NB4 (cell line): Measurements from ENCODE around the gene EBI3.
"Not testable (repeated sequence)": the region's sequence is repeated elsewhere in the genome, so short reads cannot be mapped to it uniquely, and the experiment has no call there.

Source experiments
- DNase-seq: peaks from one replicate; pipeline ENCODE4 v3.0.0; 2010; ENCODE audit warnings: low read depth
- H3K4me3 ChIP-seq: one replicate; pipeline ENCODE4 v1.5.1; 2011; ENCODE audit warnings: mild to moderate bottlenecking, low read depth, low read length, moderate library complexity
- MYC ChIP-seq: IDR thresholded peaks from 2 replicates; pipeline ENCODE4 v1.6.1; 2011; ENCODE audit warnings: low read depth, low read length
- POLR2A ChIP-seq: IDR thresholded peaks from 2 replicates; pipeline ENCODE4 v1.6.1; 2011; ENCODE audit warnings: mild to moderate bottlenecking; ENCODE audit not compliant: insufficient read length; ENCODE audit errors: extremely low read depth
- TF ChIP-seq, protein P1 (sequence below): IDR thresholded peaks from one replicate; pipeline ENCODE4 v1.5.1; 2012; ENCODE audit warnings: low read depth, low read length
- TF ChIP-seq, protein P2 (sequence below): IDR thresholded peaks from 2 replicates; pipeline ENCODE4 v1.6.1; 2011; ENCODE audit warnings: low read depth, low read length

EBI3 gene

DNA sequence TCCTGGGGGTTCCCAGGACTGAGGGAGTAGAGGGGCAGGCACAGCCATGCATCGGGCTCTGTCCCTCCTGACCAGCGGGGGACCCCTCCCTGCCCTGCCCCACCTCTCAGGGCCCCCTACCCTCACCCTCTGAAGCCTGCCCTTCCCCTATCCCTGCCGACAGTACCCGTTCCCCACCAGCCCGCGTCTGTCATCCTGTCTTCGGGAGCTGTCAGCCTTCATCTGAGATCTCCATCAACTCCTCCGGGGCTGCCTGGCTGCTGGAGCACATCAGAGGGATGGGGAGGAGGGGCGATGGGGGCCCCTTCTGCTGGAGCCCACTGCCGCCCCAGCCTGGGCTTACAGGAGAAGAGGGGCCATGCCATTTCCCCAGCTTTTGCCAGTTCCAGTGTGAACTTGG lies 43.6 kb downstream of the EBI3 start:
- TF ChIP-seq, protein P1, sequence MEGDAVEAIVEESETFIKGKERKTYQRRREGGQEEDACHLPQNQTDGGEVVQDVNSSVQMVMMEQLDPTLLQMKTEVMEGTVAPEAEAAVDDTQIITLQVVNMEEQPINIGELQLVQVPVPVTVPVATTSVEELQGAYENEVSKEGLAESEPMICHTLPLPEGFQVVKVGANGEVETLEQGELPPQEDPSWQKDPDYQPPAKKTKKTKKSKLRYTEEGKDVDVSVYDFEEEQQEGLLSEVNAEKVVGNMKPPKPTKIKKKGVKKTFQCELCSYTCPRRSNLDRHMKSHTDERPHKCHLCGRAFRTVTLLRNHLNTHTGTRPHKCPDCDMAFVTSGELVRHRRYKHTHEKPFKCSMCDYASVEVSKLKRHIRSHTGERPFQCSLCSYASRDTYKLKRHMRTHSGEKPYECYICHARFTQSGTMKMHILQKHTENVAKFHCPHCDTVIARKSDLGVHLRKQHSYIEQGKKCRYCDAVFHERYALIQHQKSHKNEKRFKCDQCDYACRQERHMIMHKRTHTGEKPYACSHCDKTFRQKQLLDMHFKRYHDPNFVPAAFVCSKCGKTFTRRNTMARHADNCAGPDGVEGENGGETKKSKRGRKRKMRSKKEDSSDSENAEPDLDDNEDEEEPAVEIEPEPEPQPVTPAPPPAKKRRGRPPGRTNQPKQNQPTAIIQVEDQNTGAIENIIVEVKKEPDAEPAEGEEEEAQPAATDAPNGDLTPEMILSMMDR: no peak
- TF ChIP-seq, protein P2, sequence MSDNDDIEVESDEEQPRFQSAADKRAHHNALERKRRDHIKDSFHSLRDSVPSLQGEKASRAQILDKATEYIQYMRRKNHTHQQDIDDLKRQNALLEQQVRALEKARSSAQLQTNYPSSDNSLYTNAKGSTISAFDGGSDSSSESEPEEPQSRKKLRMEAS: no peak
- TF ChIP-seq POLR2A (no peak), MYC (no peak)
- DNase-seq: no peak

GRCh38 chr19:4274321-4274686 lies 45.0 kb downstream of the EBI3 start:
- not testable (repeated sequence) for DNase-seq

More for the DNA sequence above, 43.6 kb downstream of the EBI3 start:
- H3K4me3 ChIP-seq: no peak overlapping the region

DNA sequence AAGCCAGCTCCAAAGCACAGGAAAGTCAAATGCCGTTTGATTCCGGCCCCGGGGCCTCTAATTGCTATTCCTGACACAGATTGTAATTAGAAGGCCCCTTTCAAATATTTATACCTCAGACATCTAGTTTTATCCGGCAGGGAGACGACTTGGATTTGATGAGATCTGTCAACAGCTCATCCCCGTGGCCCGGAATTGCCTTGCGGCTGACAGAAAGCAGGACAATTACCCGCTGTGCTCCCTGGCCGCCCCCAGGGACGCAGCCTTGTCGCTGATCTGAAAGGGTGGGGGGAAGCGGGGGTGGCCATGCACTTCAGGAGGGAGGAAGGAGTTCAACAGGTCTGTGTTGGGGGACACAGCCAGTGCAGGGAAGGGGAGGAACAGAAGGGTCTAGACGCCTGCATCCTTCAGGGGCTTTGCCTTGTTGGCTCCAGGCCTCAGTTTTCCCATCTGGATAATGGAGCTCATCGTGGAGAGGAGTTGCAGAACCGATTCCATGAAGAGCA lies 47.9 kb downstream of the EBI3 start:
- DNase-seq: no peak
- TF ChIP-seq, protein P1: no peak
- TF ChIP-seq POLR2A (no peak), MYC (no peak)
- TF ChIP-seq, protein P2: no peak
- no peak overlapping the region for H3K4me3 ChIP-seq

More at GRCh38 chr19:4274321-4274686, 45.0 kb downstream of the EBI3 start:
- not testable (repeated sequence) for H3K4me3 ChIP-seq

- DNase-seq: no peak
- TF ChIP-seq, protein P1: no peak
- TF ChIP-seq POLR2A (no peak), MYC (no peak)
- TF ChIP-seq, protein P2: no peak
- H3K4me3 ChIP-seq: no peak overlapping the region
Observed at GRCh38 chr19:4278010-4278409, 48.7 kb downstream of the EBI3 start.

GRCh38 chr19:4278419-4279266 lies 49.3 kb downstream of the EBI3 start, which contains the start of gene SHD:
Gene SHD (plus strand): TSS chr19:4279266. CDS start chr19:4280064, 798 bp downstream.
- H3K4me3 ChIP-seq: no peak within 1 kb of the TSS
- TF ChIP-seq, protein P1: no peak
- TF ChIP-seq, protein P2: no peak
- TF ChIP-seq MYC (no peak), POLR2A (no peak)
- peak; percentile 24 for DNase-seq

DNA sequence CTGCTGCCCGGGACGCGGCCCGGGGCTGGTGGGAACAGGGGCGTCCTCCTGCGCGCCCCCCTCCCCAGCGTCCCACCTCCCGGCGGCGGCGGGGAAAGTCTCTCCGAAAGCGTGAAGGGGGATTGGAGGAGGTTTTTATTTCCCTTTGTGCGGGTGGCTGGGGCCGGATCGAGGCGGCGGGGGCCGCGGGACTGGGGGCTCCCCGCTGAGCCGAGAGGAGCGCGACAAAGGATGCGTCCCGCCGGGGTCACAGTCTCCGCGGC lies 49.9 kb downstream of the EBI3 start:
- TF ChIP-seq, protein P2: no peak
- TF ChIP-seq MYC (no peak), POLR2A (no peak)
- TF ChIP-seq, protein P1: no peak

More for the DNA sequence above, 49.9 kb downstream of the EBI3 start:
- H3K4me3 ChIP-seq: no peak overlapping the region
- no peak for DNase-seq
